K562 (cell line): ENCODE results near the gene RELL2. TPM values are rescaled to one million over a fixed set of nuclear protein-coding genes. Genes with fewer than 3 reads are reported as not detected.
A peak's percentile ranks its signal among the peaks of the same experiment; 100 is the strongest.

Experiments used
- CBX1 ChIP-seq: sonication (generic); IDR thresholded peaks from 2 replicates; pipeline ENCODE4 v1.6.1; 2016; ENCODE audit warnings: antibody characterized with exemption, low read depth, mild to moderate bottlenecking
- POLR3G ChIP-seq: IDR thresholded peaks from 2 replicates; pipeline ENCODE4 v1.6.1; 2011; ENCODE audit not compliant: insufficient read length, insufficient replicate concordance; ENCODE audit errors: extremely low read depth
- PYGO2 ChIP-seq: fragments of 450-650 bp; IDR thresholded peaks from 2 replicates; pipeline ENCODE4 v1.6.1; 2016; ENCODE audit warnings: mild to moderate bottlenecking, missing genetic modification characterization, moderate library complexity, missing compliant biosample characterization
- ZFP1 ChIP-seq: fragments of 450-650 bp; formaldehyde crosslinking; IDR thresholded peaks from 2 replicates; pipeline ENCODE4 v1.4.0; 2020; ENCODE audit warnings: mild to moderate bottlenecking, mixed read lengths
- ZNF830 ChIP-seq: fragments of 250-450 bp; sonication (Bioruptor Pico); IDR thresholded peaks from 2 replicates; pipeline ENCODE4 v1.5.0; 2021; ENCODE audit warnings: mild to moderate bottlenecking
- polyA plus RNA-seq, 8 experiments: library from polyadenylated mRNA; depleted of rRNA in 4 of 8; stranded (reverse) in 5 of 8; unstranded in 3 of 8; fragments of >200 nt; fragmentation: Nextera tagmentation in 2 of 8; fragmentation: Illumina TruSeq in 1 of 8; extraction: Ambion mirVana in 2 of 8; extraction: Trizol in 1 of 8; gene quantifications; 2 replicates each; pipeline versions ENCODE4 v1.2.1 to v1.2.3, GENCODE V29; 2011 to 2014; ENCODE audit warnings: inconsistent platforms in 1 of 8, missing spikeins in 1 of 8
- total RNA-seq, 7 experiments: library from RNA; depleted of rRNA in 6 of 7; stranded (reverse); fragments of >200 nt in 6 of 7; fragmentation: Illumina TruSeq in 2 of 7; extraction: Trizol in 2 of 7; gene quantifications; 2 replicates each; pipeline versions ENCODE4 v1.2.1 to v1.2.3, GENCODE V29; 2011 to 2021; ENCODE audit warnings: low replicate concordance in 1 of 7
- TF ChIP-seq, protein P1 (sequence below): fragments of 200-600 bp; sonication (generic); IDR thresholded peaks from one replicate; pipeline ENCODE4 v1.6.1; 2012; ENCODE audit warnings: mild to moderate bottlenecking, low read depth, low read length, inconsistent platforms
- TF ChIP-seq, protein P2 (sequence below): sonication (generic); formaldehyde crosslinking; IDR thresholded peaks from 2 replicates; pipeline ENCODE4 v1.8.0; 2023; ENCODE audit warnings: mild to moderate bottlenecking, missing genetic modification reagents
- TF ChIP-seq, protein P3 (sequence below): fragments of 450-650 bp; IDR thresholded peaks from 2 replicates; pipeline ENCODE4 v1.7.0; 2016; ENCODE audit warnings: borderline replicate concordance
- TF ChIP-seq, protein P4 (sequence below): sonication (generic); formaldehyde crosslinking; IDR thresholded peaks from 2 replicates; pipeline ENCODE4 v1.8.0; 2022; ENCODE audit warnings: mild to moderate bottlenecking, missing genetic modification reagents

RELL2 gene
- total and polyA plus RNA-seq, 9 of the 15 experiments (the other 6 are each of a cell fraction or from before 2014, with no cell fraction given) = 0.06 to 36.0 (median 14.3) TPM

GRCh38 chr5:141618030-141618803 is 18.6 kb upstream of the RELL2 start (continued):
- TF ChIP-seq, protein P1, sequence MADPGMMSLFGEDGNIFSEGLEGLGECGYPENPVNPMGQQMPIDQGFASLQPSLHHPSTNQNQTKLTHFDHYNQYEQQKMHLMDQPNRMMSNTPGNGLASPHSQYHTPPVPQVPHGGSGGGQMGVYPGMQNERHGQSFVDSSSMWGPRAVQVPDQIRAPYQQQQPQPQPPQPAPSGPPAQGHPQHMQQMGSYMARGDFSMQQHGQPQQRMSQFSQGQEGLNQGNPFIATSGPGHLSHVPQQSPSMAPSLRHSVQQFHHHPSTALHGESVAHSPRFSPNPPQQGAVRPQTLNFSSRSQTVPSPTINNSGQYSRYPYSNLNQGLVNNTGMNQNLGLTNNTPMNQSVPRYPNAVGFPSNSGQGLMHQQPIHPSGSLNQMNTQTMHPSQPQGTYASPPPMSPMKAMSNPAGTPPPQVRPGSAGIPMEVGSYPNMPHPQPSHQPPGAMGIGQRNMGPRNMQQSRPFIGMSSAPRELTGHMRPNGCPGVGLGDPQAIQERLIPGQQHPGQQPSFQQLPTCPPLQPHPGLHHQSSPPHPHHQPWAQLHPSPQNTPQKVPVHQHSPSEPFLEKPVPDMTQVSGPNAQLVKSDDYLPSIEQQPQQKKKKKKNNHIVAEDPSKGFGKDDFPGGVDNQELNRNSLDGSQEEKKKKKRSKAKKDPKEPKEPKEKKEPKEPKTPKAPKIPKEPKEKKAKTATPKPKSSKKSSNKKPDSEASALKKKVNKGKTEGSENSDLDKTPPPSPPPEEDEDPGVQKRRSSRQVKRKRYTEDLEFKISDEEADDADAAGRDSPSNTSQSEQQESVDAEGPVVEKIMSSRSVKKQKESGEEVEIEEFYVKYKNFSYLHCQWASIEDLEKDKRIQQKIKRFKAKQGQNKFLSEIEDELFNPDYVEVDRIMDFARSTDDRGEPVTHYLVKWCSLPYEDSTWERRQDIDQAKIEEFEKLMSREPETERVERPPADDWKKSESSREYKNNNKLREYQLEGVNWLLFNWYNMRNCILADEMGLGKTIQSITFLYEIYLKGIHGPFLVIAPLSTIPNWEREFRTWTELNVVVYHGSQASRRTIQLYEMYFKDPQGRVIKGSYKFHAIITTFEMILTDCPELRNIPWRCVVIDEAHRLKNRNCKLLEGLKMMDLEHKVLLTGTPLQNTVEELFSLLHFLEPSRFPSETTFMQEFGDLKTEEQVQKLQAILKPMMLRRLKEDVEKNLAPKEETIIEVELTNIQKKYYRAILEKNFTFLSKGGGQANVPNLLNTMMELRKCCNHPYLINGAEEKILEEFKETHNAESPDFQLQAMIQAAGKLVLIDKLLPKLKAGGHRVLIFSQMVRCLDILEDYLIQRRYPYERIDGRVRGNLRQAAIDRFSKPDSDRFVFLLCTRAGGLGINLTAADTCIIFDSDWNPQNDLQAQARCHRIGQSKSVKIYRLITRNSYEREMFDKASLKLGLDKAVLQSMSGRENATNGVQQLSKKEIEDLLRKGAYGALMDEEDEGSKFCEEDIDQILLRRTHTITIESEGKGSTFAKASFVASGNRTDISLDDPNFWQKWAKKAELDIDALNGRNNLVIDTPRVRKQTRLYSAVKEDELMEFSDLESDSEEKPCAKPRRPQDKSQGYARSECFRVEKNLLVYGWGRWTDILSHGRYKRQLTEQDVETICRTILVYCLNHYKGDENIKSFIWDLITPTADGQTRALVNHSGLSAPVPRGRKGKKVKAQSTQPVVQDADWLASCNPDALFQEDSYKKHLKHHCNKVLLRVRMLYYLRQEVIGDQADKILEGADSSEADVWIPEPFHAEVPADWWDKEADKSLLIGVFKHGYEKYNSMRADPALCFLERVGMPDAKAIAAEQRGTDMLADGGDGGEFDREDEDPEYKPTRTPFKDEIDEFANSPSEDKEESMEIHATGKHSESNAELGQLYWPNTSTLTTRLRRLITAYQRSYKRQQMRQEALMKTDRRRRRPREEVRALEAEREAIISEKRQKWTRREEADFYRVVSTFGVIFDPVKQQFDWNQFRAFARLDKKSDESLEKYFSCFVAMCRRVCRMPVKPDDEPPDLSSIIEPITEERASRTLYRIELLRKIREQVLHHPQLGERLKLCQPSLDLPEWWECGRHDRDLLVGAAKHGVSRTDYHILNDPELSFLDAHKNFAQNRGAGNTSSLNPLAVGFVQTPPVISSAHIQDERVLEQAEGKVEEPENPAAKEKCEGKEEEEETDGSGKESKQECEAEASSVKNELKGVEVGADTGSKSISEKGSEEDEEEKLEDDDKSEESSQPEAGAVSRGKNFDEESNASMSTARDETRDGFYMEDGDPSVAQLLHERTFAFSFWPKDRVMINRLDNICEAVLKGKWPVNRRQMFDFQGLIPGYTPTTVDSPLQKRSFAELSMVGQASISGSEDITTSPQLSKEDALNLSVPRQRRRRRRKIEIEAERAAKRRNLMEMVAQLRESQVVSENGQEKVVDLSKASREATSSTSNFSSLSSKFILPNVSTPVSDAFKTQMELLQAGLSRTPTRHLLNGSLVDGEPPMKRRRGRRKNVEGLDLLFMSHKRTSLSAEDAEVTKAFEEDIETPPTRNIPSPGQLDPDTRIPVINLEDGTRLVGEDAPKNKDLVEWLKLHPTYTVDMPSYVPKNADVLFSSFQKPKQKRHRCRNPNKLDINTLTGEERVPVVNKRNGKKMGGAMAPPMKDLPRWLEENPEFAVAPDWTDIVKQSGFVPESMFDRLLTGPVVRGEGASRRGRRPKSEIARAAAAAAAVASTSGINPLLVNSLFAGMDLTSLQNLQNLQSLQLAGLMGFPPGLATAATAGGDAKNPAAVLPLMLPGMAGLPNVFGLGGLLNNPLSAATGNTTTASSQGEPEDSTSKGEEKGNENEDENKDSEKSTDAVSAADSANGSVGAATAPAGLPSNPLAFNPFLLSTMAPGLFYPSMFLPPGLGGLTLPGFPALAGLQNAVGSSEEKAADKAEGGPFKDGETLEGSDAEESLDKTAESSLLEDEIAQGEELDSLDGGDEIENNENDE = no peak
- TF ChIP-seq, protein P2, sequence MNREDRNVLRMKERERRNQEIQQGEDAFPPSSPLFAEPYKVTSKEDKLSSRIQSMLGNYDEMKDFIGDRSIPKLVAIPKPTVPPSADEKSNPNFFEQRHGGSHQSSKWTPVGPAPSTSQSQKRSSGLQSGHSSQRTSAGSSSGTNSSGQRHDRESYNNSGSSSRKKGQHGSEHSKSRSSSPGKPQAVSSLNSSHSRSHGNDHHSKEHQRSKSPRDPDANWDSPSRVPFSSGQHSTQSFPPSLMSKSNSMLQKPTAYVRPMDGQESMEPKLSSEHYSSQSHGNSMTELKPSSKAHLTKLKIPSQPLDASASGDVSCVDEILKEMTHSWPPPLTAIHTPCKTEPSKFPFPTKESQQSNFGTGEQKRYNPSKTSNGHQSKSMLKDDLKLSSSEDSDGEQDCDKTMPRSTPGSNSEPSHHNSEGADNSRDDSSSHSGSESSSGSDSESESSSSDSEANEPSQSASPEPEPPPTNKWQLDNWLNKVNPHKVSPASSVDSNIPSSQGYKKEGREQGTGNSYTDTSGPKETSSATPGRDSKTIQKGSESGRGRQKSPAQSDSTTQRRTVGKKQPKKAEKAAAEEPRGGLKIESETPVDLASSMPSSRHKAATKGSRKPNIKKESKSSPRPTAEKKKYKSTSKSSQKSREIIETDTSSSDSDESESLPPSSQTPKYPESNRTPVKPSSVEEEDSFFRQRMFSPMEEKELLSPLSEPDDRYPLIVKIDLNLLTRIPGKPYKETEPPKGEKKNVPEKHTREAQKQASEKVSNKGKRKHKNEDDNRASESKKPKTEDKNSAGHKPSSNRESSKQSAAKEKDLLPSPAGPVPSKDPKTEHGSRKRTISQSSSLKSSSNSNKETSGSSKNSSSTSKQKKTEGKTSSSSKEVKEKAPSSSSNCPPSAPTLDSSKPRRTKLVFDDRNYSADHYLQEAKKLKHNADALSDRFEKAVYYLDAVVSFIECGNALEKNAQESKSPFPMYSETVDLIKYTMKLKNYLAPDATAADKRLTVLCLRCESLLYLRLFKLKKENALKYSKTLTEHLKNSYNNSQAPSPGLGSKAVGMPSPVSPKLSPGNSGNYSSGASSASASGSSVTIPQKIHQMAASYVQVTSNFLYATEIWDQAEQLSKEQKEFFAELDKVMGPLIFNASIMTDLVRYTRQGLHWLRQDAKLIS (CRISPR knock-in tag) = no peak
- no peak for TF ChIP-seq ZFP1 (CRISPR knock-in tag)
- TF ChIP-seq POLR3G = no peak
- TF ChIP-seq, protein P3, sequence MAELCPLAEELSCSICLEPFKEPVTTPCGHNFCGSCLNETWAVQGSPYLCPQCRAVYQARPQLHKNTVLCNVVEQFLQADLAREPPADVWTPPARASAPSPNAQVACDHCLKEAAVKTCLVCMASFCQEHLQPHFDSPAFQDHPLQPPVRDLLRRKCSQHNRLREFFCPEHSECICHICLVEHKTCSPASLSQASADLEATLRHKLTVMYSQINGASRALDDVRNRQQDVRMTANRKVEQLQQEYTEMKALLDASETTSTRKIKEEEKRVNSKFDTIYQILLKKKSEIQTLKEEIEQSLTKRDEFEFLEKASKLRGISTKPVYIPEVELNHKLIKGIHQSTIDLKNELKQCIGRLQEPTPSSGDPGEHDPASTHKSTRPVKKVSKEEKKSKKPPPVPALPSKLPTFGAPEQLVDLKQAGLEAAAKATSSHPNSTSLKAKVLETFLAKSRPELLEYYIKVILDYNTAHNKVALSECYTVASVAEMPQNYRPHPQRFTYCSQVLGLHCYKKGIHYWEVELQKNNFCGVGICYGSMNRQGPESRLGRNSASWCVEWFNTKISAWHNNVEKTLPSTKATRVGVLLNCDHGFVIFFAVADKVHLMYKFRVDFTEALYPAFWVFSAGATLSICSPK = 0 out of 2 replicates have a peak, but pooled peaks have one; percentile 68
- no peak for TF ChIP-seq ZNF830 (CRISPR knock-in tag)
- TF ChIP-seq, protein P4, sequence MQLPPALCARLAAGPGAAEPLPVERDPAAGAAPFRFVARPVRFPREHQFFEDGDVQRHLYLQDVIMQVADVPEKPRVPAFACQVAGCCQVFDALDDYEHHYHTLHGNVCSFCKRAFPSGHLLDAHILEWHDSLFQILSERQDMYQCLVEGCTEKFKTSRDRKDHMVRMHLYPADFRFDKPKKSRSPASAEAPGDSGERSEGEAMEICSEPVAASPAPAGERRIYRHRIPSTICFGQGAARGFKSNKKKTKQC (CRISPR knock-in tag) = no peak
- TF ChIP-seq PYGO2 = no peak
- no peak for TF ChIP-seq CBX1
